ENCODE results near the gene UBE2O.

- TF ChIP-seq CTCF (IDR thresholded peaks at IDR 0.05; ENCODE audit: low read depth, low read length) (no peak), POLR2A (IDR thresholded peaks at IDR 0.05; ENCODE audit: extremely low read depth, insufficient read length) (no peak)
Measured at GRCh38 chr17:76414334-76415295, 38.3 kb downstream of the UBE2O start.
